ENCODE results near the gene SPRY4.
"Not testable (repeated sequence)": the region's sequence is repeated elsewhere in the genome, so short reads cannot be mapped to it uniquely, and the experiment has no call there.

Gene SPRY4

DNA sequence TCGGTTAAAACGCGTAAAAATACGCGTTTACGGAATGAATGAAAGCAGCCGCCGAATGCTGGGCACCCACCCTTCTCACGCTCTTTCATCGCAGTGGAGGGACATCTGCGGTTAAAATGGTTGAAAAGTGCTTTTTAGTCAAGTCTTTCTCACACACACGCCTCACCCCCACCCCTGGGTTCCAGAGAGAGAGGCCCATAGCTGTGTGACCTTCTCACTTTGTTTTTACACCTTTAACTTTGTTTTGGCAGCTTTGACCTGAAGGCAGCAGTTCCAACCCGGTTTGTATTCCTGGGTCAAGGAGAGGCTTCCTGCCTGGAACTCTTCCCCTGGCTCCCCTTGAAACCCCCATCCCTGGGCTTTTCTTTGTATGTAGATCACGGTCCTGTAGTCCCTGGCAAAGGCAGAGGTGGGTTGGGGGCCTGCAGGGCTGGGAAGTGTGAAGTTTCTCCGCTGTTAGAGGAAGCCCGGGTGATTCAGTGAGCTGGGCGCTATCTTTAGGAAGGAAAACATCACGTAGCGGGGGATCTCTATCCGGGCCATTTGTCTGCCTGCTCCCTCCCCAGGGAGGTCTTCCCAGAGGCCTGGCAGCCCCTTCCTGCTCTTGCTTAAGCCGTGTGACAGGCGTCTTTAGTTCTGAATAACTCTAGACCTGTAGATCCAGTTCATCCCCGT is 29.6 kb downstream of the SPRY4 start:
- DNase-seq (ENCODE audit: low read depth, low spot score), result no peak

DNA sequence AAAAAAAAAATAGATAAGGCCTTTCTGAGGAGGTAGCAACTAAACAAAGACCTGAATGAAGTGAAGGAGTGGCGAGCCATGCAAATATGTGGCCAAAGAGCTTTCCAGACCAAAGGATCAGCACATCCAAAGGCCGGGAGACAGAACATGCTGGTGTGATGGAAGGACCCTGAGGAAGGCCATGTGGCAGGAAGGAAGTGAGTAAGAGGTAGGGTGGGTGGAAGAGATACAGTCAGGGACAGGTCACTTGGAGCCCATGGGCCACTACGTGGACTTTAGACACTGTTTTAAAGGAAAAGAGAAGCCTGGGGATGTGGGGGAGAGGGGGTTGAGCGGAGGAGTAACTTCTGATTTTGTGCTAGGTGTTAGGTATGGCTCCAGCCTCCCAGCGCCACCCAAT is 31.3 kb downstream of the SPRY4 start:
- DNase-seq (ENCODE audit: low read depth, low spot score), result no peak

DNA sequence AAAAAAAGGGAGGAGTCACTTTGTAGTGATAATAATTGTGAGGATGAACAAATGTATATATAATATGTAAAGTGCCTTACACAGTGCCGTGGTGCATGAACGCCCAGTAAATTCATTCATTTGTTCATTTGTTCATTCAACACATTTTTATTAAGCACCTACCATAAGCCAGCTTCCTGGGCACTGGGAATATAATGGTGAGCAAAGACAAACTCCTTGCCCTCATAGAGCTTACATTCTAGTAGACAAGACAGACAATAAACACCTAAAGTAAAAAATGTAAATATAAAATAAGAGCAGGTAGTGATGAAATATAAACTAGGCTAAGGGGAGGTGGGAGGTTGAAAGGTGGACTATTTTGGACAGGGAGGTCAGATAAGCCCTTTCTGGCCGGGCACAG is 32.0 kb downstream of the SPRY4 start:
- DNase-seq (ENCODE audit: low read depth, low spot score), result no peak

DNA sequence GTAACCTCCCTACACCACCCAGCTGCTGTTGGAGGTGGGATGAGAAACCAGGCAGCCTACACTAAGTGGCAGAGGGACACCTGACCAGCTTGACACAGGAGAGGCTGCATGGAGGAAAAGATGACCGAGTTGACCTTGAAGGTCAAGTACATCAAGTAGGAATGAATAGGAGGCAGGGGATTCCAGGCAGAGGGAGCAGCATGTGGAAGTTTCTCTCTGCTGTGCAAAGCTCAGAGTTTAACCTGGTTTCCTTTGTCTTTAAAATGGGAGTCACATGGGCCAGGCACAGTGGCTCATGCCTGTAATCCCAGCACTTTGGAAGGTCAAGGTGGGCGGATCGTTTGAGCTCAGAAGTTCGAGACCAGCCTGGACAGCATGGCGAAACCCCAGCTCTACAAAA is 32.6 kb downstream of the SPRY4 start:
- DNase-seq (ENCODE audit: low read depth, low spot score), result no peak

DNA sequence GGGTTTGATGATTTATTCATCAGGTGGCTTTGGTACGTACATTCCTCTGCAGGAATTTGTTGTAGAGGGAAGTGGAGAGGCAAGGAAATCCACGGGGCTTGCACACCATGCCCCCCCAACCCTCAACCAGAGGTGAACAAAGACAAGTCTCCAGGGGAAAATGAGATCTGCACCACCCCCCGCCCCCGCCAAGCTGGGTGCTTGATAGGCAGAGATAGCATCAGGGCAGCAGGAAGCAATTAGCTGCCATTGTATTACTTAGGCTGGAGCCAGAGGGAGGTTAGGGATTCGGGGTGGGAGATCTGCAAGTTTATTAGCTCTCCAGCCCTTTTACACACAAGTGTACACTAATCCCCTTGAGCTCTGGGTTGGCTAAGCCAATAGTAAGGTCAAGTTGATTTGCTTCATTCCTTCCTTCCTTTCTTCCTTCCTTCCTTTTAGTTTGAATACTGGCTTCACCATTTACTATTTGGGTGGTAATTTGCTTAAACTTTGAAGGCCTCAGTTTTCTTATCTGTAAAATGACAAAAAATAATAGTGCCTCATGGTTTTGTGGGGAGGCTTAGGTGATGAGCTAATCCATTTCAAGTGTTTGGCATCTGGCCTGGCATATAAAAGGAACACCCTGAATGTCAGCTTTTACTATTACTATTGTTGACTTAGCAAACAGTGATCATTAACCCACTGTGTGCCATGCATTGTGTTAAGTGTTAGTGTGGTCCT is 34.1 kb downstream of the SPRY4 start:
- DNase-seq (ENCODE audit: low read depth, low spot score), result no peak

DNA sequence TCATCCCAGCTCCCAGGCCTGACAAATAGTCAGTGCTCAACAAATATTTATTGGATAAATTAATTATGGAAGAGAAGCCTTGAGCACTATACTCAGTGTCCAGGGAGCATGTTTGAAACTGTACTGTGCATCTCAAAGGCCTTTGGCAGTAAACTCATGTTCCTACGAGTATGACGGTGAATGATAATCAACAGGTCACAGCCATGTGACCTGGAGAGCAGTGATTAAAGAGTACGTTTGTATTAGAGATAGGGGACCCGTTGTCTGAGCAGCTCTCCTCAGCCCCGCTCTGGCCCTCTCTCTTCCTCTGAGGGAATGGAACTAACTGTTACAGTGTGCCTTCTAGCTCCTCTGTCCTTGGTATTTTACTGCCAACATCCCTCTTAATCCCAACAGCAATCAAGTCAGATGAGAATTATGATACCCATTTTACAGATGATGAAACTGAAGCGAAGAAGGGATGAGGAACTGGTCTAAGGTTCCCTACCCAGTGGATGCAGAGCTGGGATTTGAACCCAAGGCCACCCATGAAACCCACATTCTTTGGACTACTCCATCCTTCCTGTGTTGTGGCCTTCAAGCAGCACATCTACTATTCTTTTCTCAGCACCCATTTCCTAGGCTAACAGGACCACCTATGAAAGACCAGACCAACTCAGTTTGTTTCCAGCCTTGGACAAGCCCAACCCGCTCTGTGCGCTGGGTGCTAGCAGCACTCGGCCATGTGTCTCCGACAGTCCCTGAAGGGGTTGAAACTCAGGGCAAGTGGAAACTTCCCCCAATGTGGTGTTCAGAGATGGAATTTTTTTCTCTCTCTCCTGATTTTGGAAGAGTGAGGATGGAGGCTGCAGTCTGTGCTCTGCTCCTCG is 34.9 kb downstream of the SPRY4 start:
- no peak for DNase-seq (ENCODE audit: low read depth, low spot score)

DNA sequence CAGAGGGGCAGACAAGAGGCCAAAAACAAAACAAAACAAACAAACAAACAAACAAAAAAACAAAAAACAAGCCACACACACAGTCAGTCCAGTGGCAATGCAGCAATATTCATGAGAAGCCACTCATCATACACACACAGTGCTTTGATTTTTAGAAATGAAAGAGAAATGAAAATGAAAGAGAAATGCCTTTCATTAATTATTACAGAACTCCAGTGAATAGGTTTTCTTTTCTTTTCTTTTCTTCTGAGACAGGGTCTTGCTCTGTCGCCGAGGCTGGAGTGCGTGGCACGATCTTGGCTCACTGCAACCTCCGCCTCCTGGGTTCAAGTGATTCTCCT is 36.9 kb downstream of the SPRY4 start:
- no peak for DNase-seq (ENCODE audit: low read depth, low spot score)

DNA sequence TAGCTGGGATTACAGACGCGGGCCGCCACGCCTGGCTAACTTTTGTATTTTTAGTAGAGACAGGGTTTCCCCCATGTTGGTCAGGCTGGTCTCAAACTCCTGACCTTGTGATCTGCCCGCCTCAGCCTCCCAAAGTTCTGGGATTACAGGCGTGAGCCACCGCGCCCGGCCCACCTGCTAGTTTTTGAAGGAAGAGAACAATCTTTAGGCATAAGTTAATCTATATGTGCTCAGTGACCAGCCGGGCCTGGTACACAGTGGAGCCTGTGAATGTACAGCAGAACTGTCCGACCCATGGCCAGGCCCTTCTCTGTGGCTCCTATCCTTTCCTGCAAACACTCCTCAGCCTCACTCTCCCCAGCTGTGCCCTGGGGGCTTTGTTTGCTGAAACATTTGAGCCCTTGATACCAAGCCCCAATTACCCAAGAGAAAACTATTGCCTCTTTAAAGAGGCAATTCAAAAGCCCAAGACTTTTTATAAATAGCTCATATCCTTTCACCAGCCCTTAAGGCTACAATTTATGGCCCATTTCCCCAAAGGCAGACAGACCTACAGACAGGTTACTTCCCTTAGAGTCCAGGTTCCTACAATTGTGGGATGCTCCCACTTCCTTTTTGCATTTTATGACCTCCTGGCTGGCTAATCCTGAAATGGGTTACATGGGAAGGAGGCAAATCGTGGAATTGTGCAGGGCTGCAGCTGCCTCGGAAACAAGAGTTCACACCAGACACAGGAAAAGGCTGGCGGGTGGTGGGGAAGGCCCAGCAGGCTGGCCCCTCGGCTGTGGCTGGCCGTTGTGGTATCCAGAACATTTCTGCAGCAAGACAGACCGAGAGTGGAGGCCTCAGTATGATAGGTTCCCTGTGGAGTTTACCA is 37.5 kb downstream of the SPRY4 start:
- no peak for DNase-seq (ENCODE audit: low read depth, low spot score)

DNA sequence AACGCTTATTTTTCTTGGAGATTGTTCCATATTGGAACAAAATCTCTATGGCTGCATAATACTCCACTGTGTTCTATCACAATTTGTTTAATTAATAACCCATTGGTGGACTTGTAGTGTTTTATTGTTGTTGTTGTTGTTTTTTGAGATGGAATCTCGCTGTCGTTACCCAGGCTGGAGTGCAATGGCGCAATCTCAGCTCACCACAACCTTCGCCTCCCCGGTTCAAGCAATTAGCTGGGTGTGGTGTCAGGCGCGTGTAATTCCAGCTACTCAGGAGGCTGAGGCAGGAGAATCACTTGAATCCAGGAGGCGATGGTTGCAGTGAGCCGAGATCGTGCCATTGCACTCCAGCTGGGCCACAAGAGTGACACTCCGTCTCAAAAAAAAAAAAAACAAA is 38.7 kb downstream of the SPRY4 start:
- DNase-seq (ENCODE audit: low read depth, low spot score), result no peak

DNA sequence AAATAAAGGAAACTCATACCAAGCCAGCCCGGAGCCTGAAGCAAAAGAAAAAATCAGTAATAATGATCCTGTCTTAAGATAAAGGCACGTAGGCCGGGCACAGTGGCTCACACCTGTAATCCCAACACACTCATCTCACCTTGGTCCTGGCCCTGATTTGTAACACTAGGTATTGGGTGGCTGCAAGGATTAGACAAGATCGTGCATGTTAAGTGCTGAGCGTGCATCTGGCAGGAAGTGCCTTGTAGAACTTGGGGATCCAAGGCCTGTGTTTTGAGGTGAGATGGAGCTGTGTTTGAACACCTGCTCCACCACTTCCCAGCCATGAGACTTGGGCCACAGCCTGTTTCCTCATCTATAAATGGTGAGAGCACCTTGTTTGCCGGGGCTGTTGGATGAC is 41.5 kb downstream of the SPRY4 start:
- DNase-seq (ENCODE audit: low read depth, low spot score), result no peak

DNA sequence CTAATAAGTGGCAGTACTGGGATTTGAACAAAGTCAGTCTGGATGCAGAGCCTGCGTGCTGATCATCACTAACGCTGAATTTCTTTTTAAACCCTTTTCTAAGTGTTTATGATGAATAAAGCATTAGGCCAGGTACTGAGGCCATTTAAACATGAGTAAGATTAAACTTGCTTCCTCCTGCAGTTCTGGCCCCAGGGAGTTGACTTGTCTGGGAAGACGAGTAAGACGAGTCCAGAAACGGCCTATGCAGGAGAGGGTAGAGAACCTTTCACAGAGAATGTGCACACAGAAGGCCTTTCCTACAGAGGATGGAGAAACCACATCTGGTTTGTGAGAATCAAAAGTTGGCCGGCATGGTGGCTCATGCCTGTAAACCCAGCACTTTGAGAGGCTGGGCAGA is 42.9 kb downstream of the SPRY4 start:
- no peak for DNase-seq (ENCODE audit: low read depth, low spot score)

DNA sequence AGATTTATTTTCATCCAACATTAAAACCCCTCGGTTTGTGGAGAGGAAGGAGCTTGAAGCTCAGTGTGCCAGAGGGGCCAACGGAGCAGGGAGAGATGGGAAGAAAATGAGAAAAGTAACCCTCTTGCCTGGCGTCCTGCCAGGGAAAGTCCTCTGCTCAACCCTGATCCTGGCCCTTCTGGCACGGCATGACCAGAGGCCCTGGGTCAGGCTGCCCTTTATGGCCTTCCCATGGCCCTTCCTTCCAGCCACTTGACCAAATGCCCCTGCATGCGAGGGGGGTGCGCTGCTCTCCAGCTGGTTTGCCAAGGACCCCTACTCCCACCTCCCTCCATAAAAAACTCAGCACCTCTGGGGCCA is 43.8 kb downstream of the SPRY4 start:
- no peak for DNase-seq (ENCODE audit: low read depth, low spot score)

DNA sequence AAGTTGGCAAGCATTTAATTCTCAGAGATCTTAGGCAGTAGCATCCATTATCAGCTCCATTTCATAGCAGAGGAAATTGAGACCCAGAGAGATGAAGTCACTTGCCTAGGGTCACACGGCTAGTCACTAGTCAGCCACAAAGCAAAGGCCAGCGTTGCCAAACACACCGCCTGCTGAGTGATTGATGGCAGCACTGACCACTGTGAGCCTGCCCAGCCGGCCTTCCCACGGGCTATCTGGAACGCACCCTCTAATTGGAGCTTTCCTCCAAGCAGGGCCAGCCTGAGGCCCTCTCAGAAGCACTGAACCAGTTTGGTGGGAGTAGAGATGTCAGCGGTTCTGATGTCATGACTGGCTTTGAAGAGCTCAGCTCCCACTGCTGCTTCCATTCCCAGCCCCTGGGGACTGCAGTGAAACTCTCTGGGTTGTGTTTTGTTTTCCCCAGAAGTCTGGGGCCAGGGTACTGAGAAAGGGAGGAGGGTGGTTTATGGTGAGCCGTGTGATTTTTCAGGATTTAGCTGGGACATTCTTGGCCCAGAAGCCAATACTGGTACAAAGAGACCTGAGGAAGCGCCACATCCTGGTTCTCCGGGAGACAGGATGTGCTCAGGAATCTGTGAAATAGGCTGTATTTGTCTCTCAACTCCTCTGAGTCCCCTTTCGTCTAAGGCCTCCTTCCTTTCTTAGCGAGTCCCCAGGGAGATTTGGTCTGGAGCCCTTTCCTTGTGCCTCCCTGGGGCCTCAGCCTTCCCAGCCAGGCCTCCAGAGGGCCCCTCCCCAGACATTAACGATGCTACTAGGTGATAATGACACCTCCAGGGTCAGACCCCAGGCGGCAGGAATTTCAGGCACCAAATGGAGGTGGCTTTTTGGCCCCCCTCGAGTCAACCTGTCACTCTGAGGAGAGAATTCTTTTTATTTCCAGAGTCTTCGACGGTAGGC is 44.5 kb downstream of the SPRY4 start:
- peak; percentile 88 for DNase-seq (ENCODE audit: low read depth, low spot score)

DNA sequence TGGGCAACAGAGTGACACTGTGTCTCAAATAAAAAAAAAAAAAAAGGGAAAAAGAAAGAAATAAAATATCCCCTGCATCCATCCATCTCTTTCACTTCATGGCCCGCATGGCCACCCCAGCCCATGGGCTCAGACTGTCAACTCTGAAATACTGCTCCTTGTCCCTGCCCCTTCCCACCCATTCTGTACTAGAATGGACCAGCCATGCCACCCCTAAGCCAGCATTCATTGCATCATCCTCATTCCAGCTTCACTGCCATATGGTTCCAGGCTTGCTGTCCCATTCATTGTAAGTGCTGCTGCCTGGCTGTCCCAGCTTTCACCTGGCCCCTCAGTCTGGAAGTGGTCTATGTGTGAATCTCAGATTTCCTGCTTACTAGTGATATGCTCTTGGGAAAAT is 46.2 kb downstream of the SPRY4 start:
- DNase-seq (ENCODE audit: low read depth, low spot score), result no peak

DNA sequence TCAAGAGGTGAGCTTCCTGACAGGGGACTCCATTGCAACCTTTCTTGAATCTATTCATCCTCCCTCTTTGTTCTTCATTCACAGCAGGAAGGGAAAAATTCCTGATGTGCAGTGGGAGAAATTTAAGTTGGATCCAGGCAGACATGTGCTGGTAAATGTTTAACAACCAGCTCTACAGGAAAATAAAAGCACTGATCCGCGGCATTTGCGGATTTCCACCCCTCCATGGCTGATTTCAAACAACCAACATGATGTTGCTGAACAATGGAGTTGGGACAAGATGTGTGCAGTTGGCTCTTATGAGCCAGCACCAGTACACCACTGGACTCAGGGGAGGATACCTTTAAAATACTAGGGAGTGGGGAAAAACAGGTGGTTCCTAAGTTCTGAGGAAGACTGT is 47.0 kb downstream of the SPRY4 start:
- DNase-seq (ENCODE audit: low read depth, low spot score), result no peak

DNA sequence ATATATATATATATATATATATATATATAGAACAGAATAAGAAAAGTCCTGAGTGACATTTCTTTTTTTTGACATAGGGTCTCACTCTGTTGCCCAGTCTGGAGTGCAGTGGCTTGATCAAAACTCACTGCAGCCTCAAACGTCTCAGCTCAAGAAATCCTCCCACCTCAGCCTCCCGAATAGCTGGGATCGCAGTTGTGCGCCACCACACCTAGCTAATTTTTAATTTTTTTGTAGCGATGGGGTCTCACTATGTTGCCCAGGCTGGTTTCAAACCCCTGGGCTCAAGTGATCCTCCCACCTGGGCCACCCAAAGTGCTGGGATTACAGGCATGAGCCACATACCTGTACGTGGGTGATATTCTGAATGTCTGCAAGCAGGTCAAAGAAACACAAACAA is 48.3 kb downstream of the SPRY4 start:
- no peak for DNase-seq (ENCODE audit: low read depth, low spot score)

DNA sequence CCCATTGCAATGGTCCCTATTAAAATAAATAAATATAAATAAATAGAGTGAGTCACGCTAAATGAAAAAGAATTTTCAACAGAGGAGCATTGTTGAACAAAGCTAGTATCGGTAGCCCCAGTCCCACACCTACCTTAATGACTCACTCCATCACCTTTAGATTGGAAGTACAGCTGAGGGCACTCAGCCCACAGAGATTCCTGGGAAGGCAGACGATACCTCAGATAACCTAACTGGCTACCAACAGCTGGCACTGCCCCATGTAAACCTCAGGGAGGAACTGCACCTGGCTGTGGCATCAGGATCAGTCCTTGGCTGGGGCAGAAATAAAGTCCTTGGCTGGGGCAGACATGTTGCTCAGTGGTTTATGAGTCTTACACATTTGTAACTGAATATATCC is 49.3 kb downstream of the SPRY4 start:
- DNase-seq (ENCODE audit: low read depth, low spot score), result no peak

DNA sequence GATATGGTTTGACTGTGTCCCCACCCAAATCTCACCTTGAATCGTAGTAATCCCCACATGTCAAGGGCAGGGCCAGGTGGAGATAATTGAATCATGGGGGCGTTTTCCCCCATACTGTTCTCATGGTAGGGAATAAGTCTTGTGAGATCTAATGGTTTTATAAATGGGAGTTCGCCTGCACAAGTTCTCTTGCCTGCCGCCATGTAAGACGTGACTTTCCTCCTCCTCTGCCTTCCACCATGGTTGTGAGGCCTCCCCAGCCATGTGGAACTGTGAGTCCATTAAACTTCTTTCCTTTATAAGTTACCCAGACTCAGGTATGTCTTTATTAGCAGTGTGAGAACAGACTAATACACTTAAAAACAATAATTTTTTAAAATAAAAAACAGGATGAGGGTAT is 52.2 kb downstream of the SPRY4 start:
- not testable (repeated sequence) for DNase-seq (ENCODE audit: low read depth, low spot score)

DNA sequence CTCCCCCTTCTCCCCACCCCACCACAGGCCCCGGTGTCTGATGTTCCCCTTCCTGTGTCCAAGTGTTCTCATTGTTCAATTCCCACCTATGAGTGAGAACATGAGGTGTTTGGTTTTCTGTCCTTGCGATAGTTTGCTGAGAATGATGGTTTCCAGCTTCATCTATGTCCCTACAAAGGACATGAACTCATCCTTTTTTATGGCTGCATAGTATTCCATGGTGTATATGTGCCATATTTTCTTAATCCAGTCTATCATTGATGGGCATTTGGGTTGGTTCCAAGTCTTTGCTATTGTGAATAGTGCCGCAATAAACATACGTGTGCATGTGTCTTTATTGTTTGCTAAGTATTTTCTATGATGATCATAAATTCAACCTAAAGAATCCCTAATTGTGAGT is 60.7 kb downstream of the SPRY4 start:
- DNase-seq (ENCODE audit: low read depth, low spot score), result not testable (repeated sequence)

DNA sequence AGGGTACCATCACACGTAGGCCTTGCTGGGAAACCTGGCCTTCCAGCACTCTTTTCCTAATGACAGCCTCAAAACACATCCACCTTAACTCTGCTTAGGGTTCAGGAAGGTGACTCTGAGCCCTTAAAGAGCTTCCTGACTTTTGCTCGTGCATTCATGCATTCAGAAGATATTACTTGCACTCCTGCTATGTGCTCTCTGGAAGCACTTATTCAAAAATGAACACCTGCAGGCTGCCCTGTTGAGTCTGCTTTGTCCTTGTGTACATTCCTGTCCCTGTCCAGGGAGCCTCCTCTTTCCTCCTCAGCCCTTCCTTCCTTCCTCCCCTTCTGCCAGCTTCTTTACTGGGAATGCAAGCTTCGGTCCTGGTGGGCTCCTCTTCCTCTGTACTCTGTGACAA is 61.5 kb downstream of the SPRY4 start:
- no peak for DNase-seq (ENCODE audit: low read depth, low spot score)

DNA sequence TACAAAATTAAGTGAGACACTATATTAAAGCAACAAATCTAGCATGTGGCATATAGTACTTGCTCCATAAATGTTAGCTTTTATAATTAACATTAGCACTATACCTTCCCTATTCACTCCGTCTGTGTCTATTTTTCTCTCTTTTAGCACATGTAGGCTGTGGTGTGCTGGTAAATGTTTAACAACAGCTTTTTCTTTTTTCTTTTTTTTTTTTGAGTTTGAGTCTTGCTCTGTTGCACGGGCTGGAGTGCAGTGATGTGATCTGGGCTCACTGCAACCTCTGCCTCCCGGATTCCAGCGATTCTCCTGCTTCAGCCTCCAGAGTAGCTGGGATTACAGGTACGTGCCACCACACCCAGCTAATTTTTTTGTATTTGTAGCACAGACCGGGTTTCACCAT is 62.1 kb downstream of the SPRY4 start:
- DNase-seq (ENCODE audit: low read depth, low spot score), result no peak

Data from brain pericyte (primary cell).